DND-41 (cell line): ENCODE measurements around the gene ZNF615.

ENCODE experiments used
- EZH2 ChIP-seq: IDR thresholded peaks from 3 replicates; pipeline ENCODE4 v1.6.1; 2012; ENCODE audit warnings: borderline replicate concordance, low read depth, mild to moderate bottlenecking, moderate library complexity, low read length, inconsistent platforms; ENCODE audit not compliant: severe bottlenecking
- TF ChIP-seq, protein P1 (sequence below): IDR thresholded peaks from 2 replicates; pipeline ENCODE4 v1.5.1; 2012; ENCODE audit warnings: borderline replicate concordance, low read length, moderate library complexity, mild to moderate bottlenecking; ENCODE audit not compliant: poor library complexity, severe bottlenecking; ENCODE audit errors: extremely low read depth

DNA sequence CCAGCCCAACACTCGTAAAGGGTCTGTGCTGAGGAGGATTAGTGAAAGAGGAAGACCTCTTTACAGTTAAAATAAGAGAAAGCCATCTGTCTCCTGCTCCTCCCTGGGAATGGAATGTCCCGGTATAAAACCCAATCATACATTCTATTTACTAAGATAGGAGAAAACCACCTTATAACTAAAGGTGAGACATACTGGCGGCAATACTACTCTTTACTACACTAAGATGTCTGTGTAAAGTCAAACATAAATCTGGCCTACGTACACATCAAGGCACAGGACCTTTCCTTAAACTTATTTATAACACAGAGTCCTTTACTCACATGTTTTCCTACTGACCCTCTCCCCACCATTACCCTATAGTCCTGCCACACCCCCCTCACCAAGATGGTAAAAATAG lies 24.6 kb downstream of the ZNF615 start:
- no peak for TF ChIP-seq EZH2
- TF ChIP-seq, protein P1, sequence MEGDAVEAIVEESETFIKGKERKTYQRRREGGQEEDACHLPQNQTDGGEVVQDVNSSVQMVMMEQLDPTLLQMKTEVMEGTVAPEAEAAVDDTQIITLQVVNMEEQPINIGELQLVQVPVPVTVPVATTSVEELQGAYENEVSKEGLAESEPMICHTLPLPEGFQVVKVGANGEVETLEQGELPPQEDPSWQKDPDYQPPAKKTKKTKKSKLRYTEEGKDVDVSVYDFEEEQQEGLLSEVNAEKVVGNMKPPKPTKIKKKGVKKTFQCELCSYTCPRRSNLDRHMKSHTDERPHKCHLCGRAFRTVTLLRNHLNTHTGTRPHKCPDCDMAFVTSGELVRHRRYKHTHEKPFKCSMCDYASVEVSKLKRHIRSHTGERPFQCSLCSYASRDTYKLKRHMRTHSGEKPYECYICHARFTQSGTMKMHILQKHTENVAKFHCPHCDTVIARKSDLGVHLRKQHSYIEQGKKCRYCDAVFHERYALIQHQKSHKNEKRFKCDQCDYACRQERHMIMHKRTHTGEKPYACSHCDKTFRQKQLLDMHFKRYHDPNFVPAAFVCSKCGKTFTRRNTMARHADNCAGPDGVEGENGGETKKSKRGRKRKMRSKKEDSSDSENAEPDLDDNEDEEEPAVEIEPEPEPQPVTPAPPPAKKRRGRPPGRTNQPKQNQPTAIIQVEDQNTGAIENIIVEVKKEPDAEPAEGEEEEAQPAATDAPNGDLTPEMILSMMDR: no peak
